Measurements from ENCODE around the gene MRPL57.
"Not testable (repeated sequence)": the region's sequence is repeated elsewhere in the genome, so short reads cannot be mapped to it uniquely, and the experiment has no call there.

MRPL57 gene

GRCh38 chr13:21176215-21176981 is at the start of gene MRPL57, which contains the start of gene SKA3:
MRPL57 (plus strand) TSS chr13:21176658; CDS start chr13:21176917, 259 bp downstream.
SKA3 (minus strand) TSS chr13:21176552; CDS start chr13:21176477, 75 bp downstream.
- peak within 1 kb of the TSS; percentile 81 for H3K4me3 ChIP-seq (ENCODE audit: low read depth, low read length)
- peaks cover 16% of the 10 kb centered on the region for H3K36me3 ChIP-seq (ENCODE audit: control insufficient read depth, insufficient read depth, low read length)
- no peaks in the 10 kb centered on the region for H3K27me3 ChIP-seq (ENCODE audit: control insufficient read depth, insufficient read depth, low read length)
- no peaks in the 10 kb centered on the region for H3K4me1 ChIP-seq (ENCODE audit: control insufficient read depth, insufficient read depth, low read length)
- H3K27ac ChIP-seq (ENCODE audit: low read depth, low read length) = peak within 1 kb of the TSS; percentile 94
- H3K9me3 ChIP-seq (ENCODE audit: control insufficient read depth, insufficient read depth, low read depth, low read length) = no peaks in the 10 kb centered on the region
- H3K9ac ChIP-seq (ENCODE audit: low read length) = peak within 1 kb of the TSS; percentile 94

DNA sequence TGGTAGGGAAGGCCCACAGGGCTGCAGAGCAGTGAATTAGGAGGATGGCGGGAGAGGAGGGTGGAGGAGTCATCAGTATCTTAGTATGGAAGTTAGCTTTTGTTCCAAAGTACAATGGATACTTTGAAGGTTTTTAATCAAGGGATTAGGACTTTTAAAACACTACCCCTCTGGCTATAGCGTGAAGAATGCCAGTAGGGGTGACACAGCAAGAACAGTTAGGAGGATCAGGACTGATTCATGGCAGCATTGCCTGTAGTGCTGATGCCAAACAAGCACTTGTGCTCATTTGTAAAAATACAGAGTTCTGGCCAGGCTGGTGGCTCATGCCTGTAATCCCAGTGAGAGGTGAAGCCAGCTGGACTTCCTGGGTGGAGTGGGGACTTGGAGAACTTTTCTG is 46.3 kb upstream of the MRPL57 start:
- Histone ChIP-seq H3K27ac (ENCODE audit: low read depth, low read length) (no peak overlapping the region), H3K9me3 (ENCODE audit: control insufficient read depth, insufficient read depth, low read depth, low read length) (no peaks in the 10 kb centered on the region), H3K27me3 (ENCODE audit: control insufficient read depth, insufficient read depth, low read length) (no peaks in the 10 kb centered on the region), H3K36me3 (ENCODE audit: control insufficient read depth, insufficient read depth, low read length) (no peaks in the 10 kb centered on the region), H3K4me3 (ENCODE audit: low read depth, low read length) (no peak overlapping the region), H3K4me1 (ENCODE audit: control insufficient read depth, insufficient read depth, low read length) (peaks cover 4% of the 10 kb centered on the region; the same call in 1 of the 2 replicates), H3K9ac (ENCODE audit: low read length) (no peak overlapping the region)

- Histone ChIP-seq H3K27me3 (ENCODE audit: control insufficient read depth, insufficient read depth, low read length) (no peaks in the 10 kb centered on the region), H3K4me3 (ENCODE audit: low read depth, low read length) (no peak overlapping the region), H3K9ac (ENCODE audit: low read length) (no peak overlapping the region)
Measured at GRCh38 chr13:21133077-21133476, 43.4 kb upstream of the MRPL57 start.

DNA sequence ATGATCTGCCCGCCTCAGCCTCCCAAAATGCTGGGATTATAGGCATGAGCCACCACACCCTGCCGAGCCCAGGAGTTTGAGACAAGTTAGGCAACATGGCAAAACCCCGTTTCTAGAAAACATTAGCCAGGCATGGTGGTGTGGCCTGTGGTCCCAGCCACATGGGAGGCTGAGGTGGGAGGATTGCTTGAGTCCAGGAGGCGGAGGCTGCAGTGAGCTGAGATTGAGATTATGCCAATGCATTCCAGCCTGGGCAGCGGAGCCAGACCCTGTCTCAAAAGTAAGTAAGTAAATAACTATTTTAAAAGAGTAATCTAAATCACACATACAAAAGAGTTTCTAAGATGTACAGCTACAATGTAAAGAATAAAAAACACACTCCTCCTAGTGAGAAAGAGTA is 42.0 kb upstream of the MRPL57 start:
- Histone ChIP-seq H3K4me3 (ENCODE audit: low read depth, low read length) (no peak overlapping the region), H3K9ac (ENCODE audit: low read length) (no peak overlapping the region), H3K4me1 (ENCODE audit: control insufficient read depth, insufficient read depth, low read length) (peaks cover under 1% of the 10 kb centered on the region; the same call in 1 of the 2 replicates), H3K9me3 (ENCODE audit: control insufficient read depth, insufficient read depth, low read depth, low read length) (no peaks in the 10 kb centered on the region), H3K36me3 (ENCODE audit: control insufficient read depth, insufficient read depth, low read length) (no peaks in the 10 kb centered on the region), H3K27ac (ENCODE audit: low read depth, low read length) (no peak overlapping the region), H3K27me3 (ENCODE audit: control insufficient read depth, insufficient read depth, low read length) (no peaks in the 10 kb centered on the region)

More at GRCh38 chr13:21133077-21133476, 43.4 kb upstream of the MRPL57 start:
- Histone ChIP-seq H3K36me3 (ENCODE audit: control insufficient read depth, insufficient read depth, low read length) (no peaks in the 10 kb centered on the region), H3K27ac (ENCODE audit: low read depth, low read length) (no peak overlapping the region), H3K4me1 (ENCODE audit: control insufficient read depth, insufficient read depth, low read length) (no peaks in the 10 kb centered on the region; the same call in 1 of the 2 replicates), H3K9me3 (ENCODE audit: control insufficient read depth, insufficient read depth, low read depth, low read length) (no peaks in the 10 kb centered on the region)

- H3K4me1 ChIP-seq (ENCODE audit: control insufficient read depth, insufficient read depth, low read length); H3K36me3 ChIP-seq (ENCODE audit: control insufficient read depth, insufficient read depth, low read length); H3K9ac ChIP-seq (ENCODE audit: low read length); H3K4me3 ChIP-seq (ENCODE audit: low read depth, low read length); H3K27me3 ChIP-seq (ENCODE audit: control insufficient read depth, insufficient read depth, low read length); H3K9me3 ChIP-seq (ENCODE audit: control insufficient read depth, insufficient read depth, low read depth, low read length); H3K27ac ChIP-seq (ENCODE audit: low read depth, low read length): not testable (repeated sequence)
Measured at GRCh38 chr13:21135833-21136232, 40.6 kb upstream of the MRPL57 start.

DNA sequence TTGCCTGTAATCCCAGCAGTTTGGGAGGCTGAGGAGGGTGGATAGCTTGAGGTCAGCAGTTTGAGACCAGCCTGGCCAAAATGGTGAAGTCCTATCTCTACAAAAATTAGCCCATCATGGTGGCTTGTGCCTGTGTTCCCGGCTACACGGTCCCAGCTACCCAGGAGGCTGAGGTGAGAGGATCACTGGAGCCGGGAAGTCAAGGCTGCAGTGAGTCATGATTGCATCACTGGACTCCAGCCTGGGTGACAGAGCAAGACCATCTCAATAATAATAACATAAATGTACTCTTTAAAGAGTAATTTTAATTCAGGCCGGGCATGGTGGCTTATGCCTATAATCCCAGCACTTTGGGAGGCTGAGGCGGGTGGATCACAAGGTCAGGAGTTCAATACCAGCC is 38.8 kb upstream of the MRPL57 start:
- Histone ChIP-seq H3K36me3 (ENCODE audit: control insufficient read depth, insufficient read depth, low read length) (peaks cover 7% of the 10 kb centered on the region), H3K9me3 (ENCODE audit: control insufficient read depth, insufficient read depth, low read depth, low read length) (no peaks in the 10 kb centered on the region), H3K4me1 (ENCODE audit: control insufficient read depth, insufficient read depth, low read length) (peaks cover 9% of the 10 kb centered on the region), H3K27ac (ENCODE audit: low read depth, low read length) (no peak overlapping the region), H3K9ac (ENCODE audit: low read length) (no peak overlapping the region), H3K4me3 (ENCODE audit: low read depth, low read length) (no peak overlapping the region), H3K27me3 (ENCODE audit: control insufficient read depth, insufficient read depth, low read length) (no peaks in the 10 kb centered on the region)

- Histone ChIP-seq H3K27ac (ENCODE audit: low read depth, low read length) (no peak overlapping the region), H3K9ac (ENCODE audit: low read length) (no peak overlapping the region), H3K36me3 (ENCODE audit: control insufficient read depth, insufficient read depth, low read length) (peaks cover 16% of the 10 kb centered on the region), H3K4me1 (ENCODE audit: control insufficient read depth, insufficient read depth, low read length) (peaks cover 11% of the 10 kb centered on the region), H3K9me3 (ENCODE audit: control insufficient read depth, insufficient read depth, low read depth, low read length) (no peaks in the 10 kb centered on the region), H3K4me3 (ENCODE audit: low read depth, low read length) (no peak overlapping the region), H3K27me3 (ENCODE audit: control insufficient read depth, insufficient read depth, low read length) (no peaks in the 10 kb centered on the region)
Measured at GRCh38 chr13:21138561-21138960, 37.9 kb upstream of the MRPL57 start.

GRCh38 chr13:21139374-21139773 is 37.1 kb upstream of the MRPL57 start:
- H3K9me3 ChIP-seq (ENCODE audit: control insufficient read depth, insufficient read depth, low read depth, low read length) = no peaks in the 10 kb centered on the region
- no peak overlapping the region for H3K9ac ChIP-seq (ENCODE audit: low read length)
- peak overlapping the region; percentile 100 for H3K4me3 ChIP-seq (ENCODE audit: low read depth, low read length)
- no peak overlapping the region for H3K27ac ChIP-seq (ENCODE audit: low read depth, low read length)
- no peaks in the 10 kb centered on the region for H3K27me3 ChIP-seq (ENCODE audit: control insufficient read depth, insufficient read depth, low read length)
- peaks cover 19% of the 10 kb centered on the region for H3K36me3 ChIP-seq (ENCODE audit: control insufficient read depth, insufficient read depth, low read length)
- H3K4me1 ChIP-seq (ENCODE audit: control insufficient read depth, insufficient read depth, low read length) = peaks cover 11% of the 10 kb centered on the region

- H3K9me3 ChIP-seq (ENCODE audit: control insufficient read depth, insufficient read depth, low read depth, low read length) = no peaks in the 10 kb centered on the region
- peaks cover 48% of the 10 kb centered on the region for H3K36me3 ChIP-seq (ENCODE audit: control insufficient read depth, insufficient read depth, low read length)
- H3K27ac ChIP-seq (ENCODE audit: low read depth, low read length) = no peak overlapping the region
- peak overlapping the region; percentile 29 for H3K4me3 ChIP-seq (ENCODE audit: low read depth, low read length)
- H3K27me3 ChIP-seq (ENCODE audit: control insufficient read depth, insufficient read depth, low read length) = no peaks in the 10 kb centered on the region
- peaks cover 14% of the 10 kb centered on the region for H3K4me1 ChIP-seq (ENCODE audit: control insufficient read depth, insufficient read depth, low read length)
- H3K9ac ChIP-seq (ENCODE audit: low read length) = no peak overlapping the region
Measured at GRCh38 chr13:21142766-21143165, 33.7 kb upstream of the MRPL57 start.

DNA sequence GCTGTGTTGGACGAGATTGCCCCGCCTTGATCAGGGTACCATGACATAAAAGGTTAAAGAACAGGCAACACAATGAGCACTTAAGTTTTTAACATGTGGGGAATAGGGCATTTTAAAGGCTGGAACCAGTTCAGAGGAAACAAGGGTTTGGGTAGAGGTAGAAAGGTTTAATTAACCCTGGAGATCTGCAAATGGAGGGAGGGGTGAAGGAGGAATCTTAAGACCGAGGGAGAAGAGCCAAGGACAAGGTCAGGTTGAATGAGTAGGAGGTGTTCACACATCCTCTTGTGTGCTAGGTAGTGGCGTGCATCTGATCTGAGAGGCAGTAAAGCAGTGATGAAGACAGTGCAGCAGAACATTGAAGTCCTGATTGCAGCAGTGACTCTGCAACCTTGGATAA is 28.6 kb upstream of the MRPL57 start:
- peaks cover 20% of the 10 kb centered on the region for H3K4me1 ChIP-seq (ENCODE audit: control insufficient read depth, insufficient read depth, low read length)
- no peak overlapping the region for H3K4me3 ChIP-seq (ENCODE audit: low read depth, low read length)
- no peak overlapping the region for H3K27ac ChIP-seq (ENCODE audit: low read depth, low read length)
- H3K36me3 ChIP-seq (ENCODE audit: control insufficient read depth, insufficient read depth, low read length) = peaks cover 44% of the 10 kb centered on the region
- no peak overlapping the region for H3K9ac ChIP-seq (ENCODE audit: low read length)
- H3K9me3 ChIP-seq (ENCODE audit: control insufficient read depth, insufficient read depth, low read depth, low read length) = no peaks in the 10 kb centered on the region
- H3K27me3 ChIP-seq (ENCODE audit: control insufficient read depth, insufficient read depth, low read length) = no peaks in the 10 kb centered on the region

GRCh38 chr13:21148557-21149258 is 27.8 kb upstream of the MRPL57 start:
- no peak overlapping the region for H3K9ac ChIP-seq (ENCODE audit: low read length)
- H3K36me3 ChIP-seq (ENCODE audit: control insufficient read depth, insufficient read depth, low read length) = peaks cover 39% of the 10 kb centered on the region
- no peak overlapping the region for H3K27ac ChIP-seq (ENCODE audit: low read depth, low read length)
- no peaks in the 10 kb centered on the region for H3K27me3 ChIP-seq (ENCODE audit: control insufficient read depth, insufficient read depth, low read length)
- no peak overlapping the region for H3K4me3 ChIP-seq (ENCODE audit: low read depth, low read length)
- H3K9me3 ChIP-seq (ENCODE audit: control insufficient read depth, insufficient read depth, low read depth, low read length) = no peaks in the 10 kb centered on the region
- peaks cover 20% of the 10 kb centered on the region for H3K4me1 ChIP-seq (ENCODE audit: control insufficient read depth, insufficient read depth, low read length)

Data from HUES6 (cell line).